NCI-H510A (cell line): ENCODE data around the gene CRP.
"Not testable (repeated sequence)": the region's sequence is repeated elsewhere in the genome, so short reads cannot be mapped to it uniquely, and the experiment has no call there.

Source experiments
- DNase-seq: peaks from one replicate; lab custom pipeline; 2025; lab: John Stamatoyannopoulos, UW

Gene CRP

DNA sequence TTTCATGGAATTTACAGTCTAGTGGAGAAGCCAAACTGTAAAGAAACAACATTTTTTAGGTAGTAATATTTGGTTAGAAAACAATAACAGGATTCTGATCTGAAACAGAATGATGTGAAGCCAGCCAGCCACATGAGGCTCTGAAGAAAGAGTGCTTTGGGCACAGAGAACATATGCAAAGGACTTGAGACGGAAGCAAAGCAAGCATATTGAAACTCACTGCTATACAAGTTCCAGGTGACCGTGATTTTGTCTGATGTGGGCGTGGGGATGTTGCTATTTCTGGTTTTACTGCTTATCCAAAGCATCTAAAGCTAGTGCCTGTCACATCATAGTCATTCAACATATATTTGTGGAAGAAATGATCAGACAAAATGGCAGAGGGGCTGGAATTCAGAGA is 14.7 kb downstream of the CRP start:
- DNase-seq, result no peak

GRCh38 chr1:159699246-159699645 is 15.1 kb downstream of the CRP start:
- no peak for DNase-seq

- DNase-seq, result no peak
Observed at GRCh38 chr1:159687511-159687910, 26.9 kb downstream of the CRP start.

- DNase-seq, result no peak
Observed at GRCh38 chr1:159686599-159687299, 27.6 kb downstream of the CRP start.

DNA sequence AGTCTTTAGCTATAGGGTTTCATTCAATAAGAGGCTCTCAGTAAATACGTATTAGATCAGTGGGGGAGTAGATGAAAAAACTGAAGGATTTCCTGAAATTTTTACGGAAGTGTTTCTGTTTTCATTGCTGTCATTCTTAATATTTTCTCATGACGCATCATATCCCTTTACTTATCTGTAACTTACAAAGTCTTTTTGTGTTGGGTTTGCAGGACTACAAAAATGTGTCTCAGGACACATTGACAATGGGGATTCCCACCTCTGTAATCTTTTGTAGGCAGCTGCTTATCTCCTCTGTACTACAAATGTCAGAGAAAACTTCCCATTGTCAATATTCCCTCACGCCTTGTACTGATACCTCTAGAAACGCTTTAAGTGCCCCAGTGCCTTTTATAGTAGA is 35.5 kb downstream of the CRP start:
- no peak for DNase-seq

GRCh38 chr1:159675046-159675445 is 39.3 kb downstream of the CRP start:
- no peak for DNase-seq

GRCh38 chr1:159672390-159672789 is 42.0 kb downstream of the CRP start:
- not testable (repeated sequence) for DNase-seq

DNA sequence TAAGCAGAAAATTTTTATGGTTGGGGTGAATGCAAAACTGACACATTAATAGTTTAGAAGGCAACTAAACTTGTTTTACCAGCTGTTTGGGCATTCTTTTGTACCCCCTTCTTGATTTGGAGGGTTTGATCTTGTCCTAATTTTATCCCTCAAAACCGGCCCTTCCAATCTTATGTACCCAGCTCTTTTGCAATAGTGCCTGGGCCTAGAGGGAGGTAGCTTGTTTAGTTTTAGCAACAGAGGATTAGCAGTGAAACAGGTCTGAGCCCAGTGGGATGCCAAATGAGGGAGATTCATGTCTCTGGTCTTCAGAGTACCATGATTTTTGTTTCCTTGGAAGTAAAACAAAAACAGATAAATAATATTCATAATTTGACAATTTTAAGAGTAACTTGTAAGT is 45.1 kb downstream of the CRP start:
- no peak for DNase-seq

GRCh38 chr1:159668739-159669138 is 45.6 kb downstream of the CRP start:
- DNase-seq, result no peak

DNA sequence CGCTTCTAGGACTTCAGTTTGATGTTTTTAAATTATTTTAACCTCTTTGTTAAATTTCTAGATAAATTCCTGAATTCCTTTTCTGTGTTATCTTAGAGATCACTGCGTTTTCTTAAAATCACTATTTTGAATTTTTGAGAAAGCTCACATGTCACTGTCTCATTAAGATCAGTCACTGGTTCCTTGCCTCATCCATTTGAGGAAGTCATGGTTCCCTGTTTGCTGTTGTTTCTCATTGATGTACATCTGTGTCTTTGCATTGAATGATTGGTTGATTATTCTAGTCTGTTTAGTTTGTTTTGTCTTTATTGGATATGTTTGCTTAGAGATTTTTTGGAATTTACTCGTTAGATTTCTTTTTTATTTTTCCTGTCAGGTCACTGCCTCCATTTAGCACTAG is 50.1 kb downstream of the CRP start:
- no peak for DNase-seq

DNA sequence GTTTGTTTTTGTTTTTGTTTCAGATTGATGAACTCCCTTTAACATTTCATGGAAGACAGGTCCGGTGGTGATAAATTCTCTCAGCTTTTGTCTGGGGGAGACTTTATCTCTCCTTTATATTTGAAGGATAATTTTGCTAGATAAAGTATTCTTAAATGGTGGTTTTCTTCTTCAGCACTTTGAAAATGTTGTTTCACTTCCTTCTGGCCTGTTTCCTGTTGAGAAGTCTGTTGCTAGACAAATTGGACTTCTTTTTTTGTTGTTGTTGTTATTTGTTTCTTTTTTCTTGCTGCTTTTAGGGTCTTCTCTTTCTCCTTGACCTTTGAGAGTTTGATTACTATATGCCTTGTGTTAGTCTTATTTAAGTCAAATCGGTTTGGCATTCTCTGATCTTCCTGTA is 50.8 kb downstream of the CRP start:
- DNase-seq, result no peak
